ENCODE data around the gene CLEC4A. TPM values are rescaled to one million over a fixed set of nuclear protein-coding genes. Genes with fewer than 3 reads are reported as not detected.

Gene CLEC4A
- total RNA-seq, 1 donor from 2014 or later: 0.35 TPM

Other genes starting within 250 kb of the CLEC4A start
- 23.5 TPM for gene SLC2A3, start 187.4 kb upstream of the CLEC4A start, total RNA-seq
- gene FOXJ2, start 90.9 kb upstream of the CLEC4A start, total RNA-seq: 25.1 TPM
- gene C3AR1, start 57.3 kb upstream of the CLEC4A start, total RNA-seq: 4.2 TPM
- 19.0 TPM for gene NECAP1, start 41.3 kb upstream of the CLEC4A start, total RNA-seq
- gene ZNF705A, start 33.4 kb downstream of the CLEC4A start, total RNA-seq: not detected
- gene FAM90A1, start 104.0 kb downstream of the CLEC4A start, total RNA-seq: not detected

All from cardiac septum (tissue), 1 donor.